ENCODE results near the gene LRRD1. TPM values are rescaled to one million over a fixed set of nuclear protein-coding genes. Genes with fewer than 3 reads are reported as not detected.

LRRD1 gene
- total RNA-seq, 1 donor, result 0.36 TPM

DNA sequence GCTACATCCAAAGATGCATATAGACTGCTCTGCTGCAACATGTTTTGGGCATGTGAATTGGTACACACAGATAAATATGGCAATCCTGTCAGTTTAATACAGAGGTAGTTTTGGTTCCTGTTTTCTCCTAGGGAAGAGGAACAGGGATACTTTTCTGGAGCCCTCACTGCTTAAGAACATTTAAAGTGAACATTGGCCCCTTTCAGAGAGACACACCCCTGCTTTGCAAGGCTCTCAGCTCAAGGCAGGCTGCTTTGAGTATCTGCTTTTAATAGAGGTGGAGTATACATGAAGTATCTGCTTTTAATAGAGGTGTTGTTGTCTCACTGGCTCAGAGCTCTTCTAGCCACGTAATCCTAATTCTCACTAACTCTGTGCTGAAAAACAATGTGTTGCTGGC lies 83.6 kb downstream of the LRRD1 start:
- Histone ChIP-seq H2AFZ (ENCODE audit: low read length) (no peak overlapping the region), H3K4me1 (ENCODE audit: insufficient read depth, low read length) (peaks cover 3% of the 10 kb centered on the region), H3K9me3 (ENCODE audit: low read depth, low read length) (no peaks in the 10 kb centered on the region), H3K4me3 (ENCODE audit: insufficient read depth, low read length) (no peak overlapping the region), H3K36me3 (ENCODE audit: insufficient read depth, low read length) (peaks cover 55% of the 10 kb centered on the region), H3K79me2 (ENCODE audit: insufficient read depth, low read length) (no peaks in the 10 kb centered on the region), H3K27ac (ENCODE audit: low read depth, low read length) (no peak overlapping the region), H3K27me3 (ENCODE audit: insufficient read depth, low read length) (no peaks in the 10 kb centered on the region), H4K20me1 (ENCODE audit: insufficient read depth, low read length) (no peaks in the 10 kb centered on the region), H3K4me2 (ENCODE audit: insufficient read depth, low read length) (no peak overlapping the region)
- no peak for DNase-seq (ENCODE audit: insufficient read length, low spot score, missing footprints)
- TF ChIP-seq, protein P1, sequence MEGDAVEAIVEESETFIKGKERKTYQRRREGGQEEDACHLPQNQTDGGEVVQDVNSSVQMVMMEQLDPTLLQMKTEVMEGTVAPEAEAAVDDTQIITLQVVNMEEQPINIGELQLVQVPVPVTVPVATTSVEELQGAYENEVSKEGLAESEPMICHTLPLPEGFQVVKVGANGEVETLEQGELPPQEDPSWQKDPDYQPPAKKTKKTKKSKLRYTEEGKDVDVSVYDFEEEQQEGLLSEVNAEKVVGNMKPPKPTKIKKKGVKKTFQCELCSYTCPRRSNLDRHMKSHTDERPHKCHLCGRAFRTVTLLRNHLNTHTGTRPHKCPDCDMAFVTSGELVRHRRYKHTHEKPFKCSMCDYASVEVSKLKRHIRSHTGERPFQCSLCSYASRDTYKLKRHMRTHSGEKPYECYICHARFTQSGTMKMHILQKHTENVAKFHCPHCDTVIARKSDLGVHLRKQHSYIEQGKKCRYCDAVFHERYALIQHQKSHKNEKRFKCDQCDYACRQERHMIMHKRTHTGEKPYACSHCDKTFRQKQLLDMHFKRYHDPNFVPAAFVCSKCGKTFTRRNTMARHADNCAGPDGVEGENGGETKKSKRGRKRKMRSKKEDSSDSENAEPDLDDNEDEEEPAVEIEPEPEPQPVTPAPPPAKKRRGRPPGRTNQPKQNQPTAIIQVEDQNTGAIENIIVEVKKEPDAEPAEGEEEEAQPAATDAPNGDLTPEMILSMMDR (IDR thresholded peaks at IDR 0.05; ENCODE audit: extremely low read depth, low read depth, low read length), result no peak

Small RNA genes lying within 50 kb of the gene (small RNA-seq; reads per million reads assigned to genes)
- gene MIR1285-1, result not detected
- gene RF00019, result not detected

Other genes starting within 250 kb of the LRRD1 start
- 56.5 and 60.7 TPM in 2 replicates for gene AKAP9, start 238.3 kb downstream of the LRRD1 start, total RNA-seq
- 278 and 283 TPM in 2 replicates for gene CYP51A1, start 44.7 kb downstream of the LRRD1 start, total RNA-seq
- 47.8 and 55.7 TPM in 2 replicates for gene KRIT1, start 66.8 kb upstream of the LRRD1 start, total RNA-seq
- gene ANKIB1, start 66.8 kb upstream of the LRRD1 start, total RNA-seq, result 93.7 and 98.1 TPM in 2 replicates